Neural progenitor cell (in vitro differentiated cells): ENCODE data around the gene ANO2. TPM values are rescaled to one million over a fixed set of nuclear protein-coding genes. Genes with fewer than 3 reads are reported as not detected.
A peak's percentile ranks its signal among the peaks of the same experiment; 100 is the strongest.

Experiments used
- DNase-seq: peaks from one replicate; pipeline ENCODE4 v3.0.0-alpha.2; 2016; ENCODE audit warnings: low spot score
- H2AFZ ChIP-seq: fragments of 200-600 bp; sonication (generic); replicated peaks from 2 replicates; pipeline ENCODE4 v1.6.1; 2016; ENCODE audit warnings: antibody characterized with exemption
- H3F3A ChIP-seq: fragments of 200-600 bp; sonication (generic); 2 replicates; pipeline ENCODE4 v1.6.1; 2016; ENCODE audit warnings: antibody characterized with exemption, low read depth
- H3K27ac ChIP-seq: fragments of 200-600 bp; sonication (generic); 2 replicates; pipeline ENCODE4 v1.5.1; 2016; ENCODE audit warnings: mild to moderate bottlenecking
- H3K27me3 ChIP-seq: fragments of 200-600 bp; sonication (generic); 2 replicates; pipeline ENCODE4 v1.6.1; 2016; ENCODE audit warnings: mild to moderate bottlenecking, moderate library complexity
- H3K36me3 ChIP-seq: fragments of 200-600 bp; sonication (generic); 2 replicates; pipeline ENCODE4 v1.5.1; 2016
- H3K4me1 ChIP-seq: fragments of 200-600 bp; sonication (generic); 2 replicates; pipeline ENCODE4 v1.6.1; 2016; ENCODE audit warnings: mixed run types
- H3K4me2 ChIP-seq: fragments of 200-600 bp; sonication (generic); 2 replicates; pipeline ENCODE4 v1.6.1; 2016
- H3K4me3 ChIP-seq: fragments of 200-600 bp; sonication (generic); 2 replicates; pipeline ENCODE4 v1.5.1; 2016
- H3K79me2 ChIP-seq: fragments of 200-600 bp; sonication (generic); 2 replicates; pipeline ENCODE4 v1.6.1; 2016; ENCODE audit warnings: low read depth
- H3K9ac ChIP-seq: fragments of 200-600 bp; sonication (generic); 2 replicates; pipeline ENCODE4 v1.6.1; 2016
- H3K9me3 ChIP-seq: fragments of 200-600 bp; sonication (generic); 2 replicates; pipeline ENCODE4 v1.5.1; 2016; ENCODE audit warnings: low read depth
- H4K20me1 ChIP-seq: fragments of 200-600 bp; sonication (generic); 2 replicates; pipeline ENCODE4 v1.6.1; 2016; ENCODE audit warnings: low read depth
- H3K27ac Mint-ChIP-seq: 3 replicates; pipeline ENCODE4 v1.8.0; 2021; ENCODE audit warnings: mixed read lengths
- H3K27me3 Mint-ChIP-seq: 2 replicates; pipeline ENCODE4 v1.8.0; 2022; ENCODE audit warnings: low read depth, mild to moderate bottlenecking, inconsistent platforms, moderate library complexity, mixed read lengths; ENCODE audit not compliant: insufficient read depth
- H3K36me3 Mint-ChIP-seq: 3 replicates; pipeline ENCODE4 v1.8.0; 2021; ENCODE audit warnings: mixed read lengths
- H3K4me1 Mint-ChIP-seq: 3 replicates; pipeline ENCODE4 v1.8.0; 2021; ENCODE audit warnings: mixed read lengths
- H3K4me3 Mint-ChIP-seq: 3 replicates; pipeline ENCODE4 v1.8.0; 2021; ENCODE audit warnings: mild to moderate bottlenecking, moderate library complexity, mixed read lengths
- H3K9me3 Mint-ChIP-seq: 3 replicates; pipeline ENCODE4 v1.8.0; 2020; ENCODE audit warnings: mixed read lengths
- EZH2 ChIP-seq: fragments of 200-600 bp; sonication (generic); IDR thresholded peaks from 2 replicates; pipeline ENCODE4 v1.6.1; 2017; ENCODE audit warnings: antibody characterized with exemption, mild to moderate bottlenecking, moderate library complexity
- EZH2phosphoT487 ChIP-seq: fragments of 200-600 bp; sonication (generic); IDR thresholded peaks from 2 replicates; pipeline ENCODE4 v1.6.1; 2017; ENCODE audit warnings: antibody characterized with exemption
- total RNA-seq: library from RNA; depleted of rRNA; stranded (reverse); fragments of >200 nt; gene quantifications from 2 replicates; pipeline ENCODE4 v1.2.3, GENCODE V29; 2015; ENCODE audit warnings: low replicate concordance
- TF ChIP-seq, protein P1 (sequence below): fragments of 200-600 bp; sonication (generic); IDR thresholded peaks from 2 replicates; pipeline ENCODE4 v1.5.1; 2017; ENCODE audit warnings: antibody characterized with exemption, mild to moderate bottlenecking

The ANO2 gene
- total RNA-seq, 1 donor from 2014 or later = 4.8 TPM

DNA sequence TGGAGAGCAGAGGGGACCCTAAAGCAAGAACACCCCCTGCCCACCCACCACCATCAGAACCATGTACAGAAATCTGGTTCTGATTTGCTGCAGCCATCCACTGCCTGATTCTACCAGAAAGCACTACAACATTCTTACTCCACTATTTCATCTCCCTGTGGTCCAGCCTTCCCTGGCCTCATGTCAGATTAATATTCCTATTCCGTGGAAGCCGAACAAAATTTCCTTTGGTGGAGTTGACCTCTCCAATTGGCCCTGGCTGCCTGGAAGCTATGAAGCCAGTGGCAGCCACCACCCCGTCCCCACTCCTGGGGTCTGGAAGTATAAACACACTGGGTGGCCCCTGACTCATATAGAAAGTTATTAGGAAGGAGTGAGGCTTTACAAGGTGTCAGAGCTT, 60.2 kb downstream of the ANO2 start:
- DNase-seq = no peak
- Mint-ChIP-seq H3K36me3 (no peaks in the 10 kb centered on the region), H3K4me3 (no peak overlapping the region), H3K27ac (no peak overlapping the region), H3K27me3 (peaks cover 5% of the 10 kb centered on the region), H3K9me3 (no peaks in the 10 kb centered on the region), H3K4me1 (peaks cover 15% of the 10 kb centered on the region)
- H3K9me3 ChIP-seq = no peaks in the 10 kb centered on the region
- H3K4me1 ChIP-seq = peaks cover 7% of the 10 kb centered on the region
- H3K79me2 ChIP-seq = no peaks in the 10 kb centered on the region
- H3F3A ChIP-seq = no peaks in the 10 kb centered on the region
- TF ChIP-seq, protein P1, sequence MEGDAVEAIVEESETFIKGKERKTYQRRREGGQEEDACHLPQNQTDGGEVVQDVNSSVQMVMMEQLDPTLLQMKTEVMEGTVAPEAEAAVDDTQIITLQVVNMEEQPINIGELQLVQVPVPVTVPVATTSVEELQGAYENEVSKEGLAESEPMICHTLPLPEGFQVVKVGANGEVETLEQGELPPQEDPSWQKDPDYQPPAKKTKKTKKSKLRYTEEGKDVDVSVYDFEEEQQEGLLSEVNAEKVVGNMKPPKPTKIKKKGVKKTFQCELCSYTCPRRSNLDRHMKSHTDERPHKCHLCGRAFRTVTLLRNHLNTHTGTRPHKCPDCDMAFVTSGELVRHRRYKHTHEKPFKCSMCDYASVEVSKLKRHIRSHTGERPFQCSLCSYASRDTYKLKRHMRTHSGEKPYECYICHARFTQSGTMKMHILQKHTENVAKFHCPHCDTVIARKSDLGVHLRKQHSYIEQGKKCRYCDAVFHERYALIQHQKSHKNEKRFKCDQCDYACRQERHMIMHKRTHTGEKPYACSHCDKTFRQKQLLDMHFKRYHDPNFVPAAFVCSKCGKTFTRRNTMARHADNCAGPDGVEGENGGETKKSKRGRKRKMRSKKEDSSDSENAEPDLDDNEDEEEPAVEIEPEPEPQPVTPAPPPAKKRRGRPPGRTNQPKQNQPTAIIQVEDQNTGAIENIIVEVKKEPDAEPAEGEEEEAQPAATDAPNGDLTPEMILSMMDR = no peak
- TF ChIP-seq EZH2phosphoT487 = no peak
- no peak for TF ChIP-seq EZH2
- H3K9ac ChIP-seq = no peak overlapping the region
- no peaks in the 10 kb centered on the region for H3K27me3 ChIP-seq
- no peaks in the 10 kb centered on the region for H4K20me1 ChIP-seq
- no peak overlapping the region for H2AFZ ChIP-seq
- no peak overlapping the region for H3K4me2 ChIP-seq
- H3K4me3 ChIP-seq = no peak overlapping the region
- H3K27ac ChIP-seq = no peak overlapping the region
- no peaks in the 10 kb centered on the region for H3K36me3 ChIP-seq

DNA sequence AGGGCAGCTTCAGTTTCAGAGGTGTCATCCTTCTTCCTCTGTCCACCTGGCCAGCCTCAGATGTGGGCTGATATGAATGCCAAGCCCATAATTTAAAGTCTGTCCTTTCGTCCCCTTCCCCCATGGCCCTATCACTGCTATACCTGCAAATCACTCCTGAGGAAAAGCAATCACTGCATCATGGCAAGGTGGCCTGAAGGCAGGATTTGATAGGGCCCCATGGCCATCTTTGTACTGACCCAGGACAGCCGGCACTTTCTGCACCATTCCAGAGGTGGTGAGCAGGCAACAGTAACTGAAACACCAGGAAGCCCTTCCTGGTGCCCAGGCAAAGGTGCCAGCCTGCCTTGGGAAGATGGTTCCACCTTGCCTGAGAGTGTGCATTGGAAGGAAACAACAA, 60.8 kb downstream of the ANO2 start:
- peaks cover 7% of the 10 kb centered on the region for H3K4me1 ChIP-seq
- H3K4me2 ChIP-seq = no peak overlapping the region
- H4K20me1 ChIP-seq = no peaks in the 10 kb centered on the region
- H3K4me3 ChIP-seq = no peak overlapping the region
- H3K9me3 ChIP-seq = no peaks in the 10 kb centered on the region
- H3K79me2 ChIP-seq = no peaks in the 10 kb centered on the region
- Mint-ChIP-seq H3K4me1 (peaks cover 15% of the 10 kb centered on the region), H3K27me3 (peaks cover 5% of the 10 kb centered on the region), H3K9me3 (no peaks in the 10 kb centered on the region), H3K36me3 (no peaks in the 10 kb centered on the region), H3K4me3 (no peak overlapping the region), H3K27ac (no peak overlapping the region)
- no peak for DNase-seq
- no peaks in the 10 kb centered on the region for H3K27me3 ChIP-seq
- H3F3A ChIP-seq = no peaks in the 10 kb centered on the region
- TF ChIP-seq EZH2 (no peak), EZH2phosphoT487 (no peak)
- TF ChIP-seq, protein P1 = no peak
- no peak overlapping the region for H2AFZ ChIP-seq
- no peak overlapping the region for H3K27ac ChIP-seq
- H3K9ac ChIP-seq = no peak overlapping the region
- H3K36me3 ChIP-seq = no peaks in the 10 kb centered on the region

DNA sequence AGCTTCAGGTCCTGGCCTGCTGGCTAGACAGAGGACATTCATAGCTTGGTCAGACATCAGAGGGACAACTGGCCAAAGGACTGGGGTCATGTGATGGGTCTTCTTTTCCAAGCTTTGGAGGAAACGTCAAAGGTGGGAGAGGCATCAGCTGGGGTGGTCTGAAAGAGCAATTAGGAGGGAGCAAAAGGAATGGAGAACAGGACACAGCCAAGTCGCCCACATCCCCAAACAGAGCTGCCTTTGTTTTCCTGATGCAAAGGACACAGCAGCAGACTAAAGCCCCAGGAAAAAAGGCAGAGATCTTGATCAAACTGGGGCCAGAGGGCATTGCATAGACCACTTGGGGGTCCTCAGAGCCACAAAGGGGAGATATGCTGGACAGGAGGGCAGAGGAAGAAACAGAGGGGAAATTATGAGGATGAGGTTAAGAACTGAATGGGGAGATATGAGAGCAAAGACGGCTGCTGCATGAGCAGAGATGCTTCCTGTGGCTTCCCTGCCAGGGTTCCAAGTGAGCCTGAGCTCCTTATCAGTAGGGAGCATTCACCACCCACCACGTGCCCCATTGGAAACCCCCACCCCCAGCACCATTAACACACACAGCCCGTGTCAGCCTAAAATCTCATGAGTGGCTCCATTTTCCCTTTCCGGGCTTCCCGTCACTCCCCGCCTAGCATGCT, 62.4 kb downstream of the ANO2 start:
- Mint-ChIP-seq H3K4me3 (no peak overlapping the region), H3K27me3 (peaks cover 5% of the 10 kb centered on the region), H3K27ac (peak overlapping the region; percentile 29), H3K9me3 (no peaks in the 10 kb centered on the region), H3K4me1 (peaks cover 15% of the 10 kb centered on the region), H3K36me3 (no peaks in the 10 kb centered on the region)
- H3K4me3 ChIP-seq = no peak overlapping the region
- H3K4me2 ChIP-seq = no peak overlapping the region
- H2AFZ ChIP-seq = no peak overlapping the region
- H3K9ac ChIP-seq = no peak overlapping the region
- no peaks in the 10 kb centered on the region for H3K27me3 ChIP-seq
- no peak overlapping the region for H3K27ac ChIP-seq
- no peaks in the 10 kb centered on the region for H3K36me3 ChIP-seq
- TF ChIP-seq, protein P1 = no peak
- TF ChIP-seq EZH2phosphoT487 = no peak
- no peak for TF ChIP-seq EZH2
- H4K20me1 ChIP-seq = no peaks in the 10 kb centered on the region
- no peaks in the 10 kb centered on the region for H3F3A ChIP-seq
- H3K9me3 ChIP-seq = no peaks in the 10 kb centered on the region
- no peak for DNase-seq
- peaks cover 7% of the 10 kb centered on the region for H3K4me1 ChIP-seq
- H3K79me2 ChIP-seq = no peaks in the 10 kb centered on the region
